T-helper 2 cell treated with Interferon-gamma antibody and Interleukin-4, amounts not matched to agents 100 ng/mL and 5 ng/mL, for 36 hours (primary cell): ENCODE data around the gene NQO2. TPM values are rescaled to one million over a fixed set of nuclear protein-coding genes. Genes with fewer than 3 reads are reported as not detected.

Experiments used
- intact Hi-C: fragments of 100-400 bp; cut with micrococcal nuclease; formaldehyde crosslinking; loops from one replicate; pipeline ENCODE4 v1.15.1; 2023
- total RNA-seq: library from RNA; stranded (reverse); gene quantifications from 2 replicates; pipeline ENCODE4 v1.2.3, GENCODE V29; 2022

The NQO2 gene
- total RNA-seq, 1 donor from 2014 or later = 42.4 TPM

DNA sequence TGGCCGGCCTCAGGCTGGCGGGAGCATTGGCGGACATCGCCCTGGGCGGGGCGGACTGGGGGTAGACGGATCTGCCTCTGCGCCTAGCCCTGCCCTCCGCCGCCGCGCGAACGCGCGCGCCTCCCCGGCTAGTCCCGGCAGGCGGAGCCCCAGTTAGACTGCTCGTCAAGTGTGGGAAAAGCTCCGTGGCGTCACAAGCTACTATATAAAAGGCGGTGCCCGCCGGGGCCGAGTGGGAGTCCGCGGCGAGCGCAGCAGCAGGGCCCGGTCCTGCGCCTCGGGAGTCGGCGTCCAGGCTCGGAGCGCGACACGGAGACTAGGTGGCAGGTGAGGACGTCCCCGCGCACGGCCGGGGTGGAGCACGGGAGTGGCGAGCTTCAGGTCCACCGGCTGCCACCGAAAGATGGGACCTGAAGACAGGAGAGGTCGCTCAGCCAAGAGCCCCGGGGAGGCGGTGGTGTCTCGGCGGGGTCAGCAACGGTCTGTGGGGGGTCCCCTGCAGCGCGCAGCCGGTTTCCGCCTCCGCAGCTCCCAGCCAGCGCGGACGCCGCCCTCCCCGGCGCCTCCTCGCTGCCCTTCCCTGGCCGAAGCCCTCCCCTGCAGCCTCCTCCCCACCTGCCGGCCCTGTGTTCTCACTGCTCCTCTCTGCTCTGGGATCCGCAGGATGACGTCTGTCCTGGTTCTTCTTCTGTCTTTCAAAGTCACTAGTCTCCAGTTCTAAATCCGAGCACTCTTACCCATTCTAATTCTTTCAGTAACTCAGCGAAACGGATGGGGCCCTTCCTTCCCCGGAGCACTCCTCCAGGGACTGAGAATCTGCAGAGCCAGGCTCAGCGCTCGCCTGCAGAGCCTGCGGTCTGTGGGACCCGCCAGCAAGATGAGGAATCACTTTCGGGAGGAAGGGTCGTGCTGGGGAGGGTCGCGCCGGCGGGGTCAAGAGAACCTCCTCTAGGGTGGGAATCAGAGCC is 64.3 kb downstream of the NQO2 start:
- intact Hi-C loops = loop anchor here (5.0 kb wide), 1 partner anchor 272 kb away; no protein-coding TSS in a partner anchor

GRCh38 chr6:3068329-3069214 is 68.9 kb downstream of the NQO2 start, which contains the start of gene RIPK1:
Gene RIPK1 (plus strand): TSS chr6:3068494. CDS start chr6:3076824, 8,330 bp downstream.
- intact Hi-C loops = loop anchor here (1.0 to 5.0 kb wide), 13 partner anchors 16 to 1066 kb away; partner anchors contain the start of genes BPHL, ECI2, NQO2 and PSMG4

Other genes with a start within 250 kb of the NQO2 start
- gene MYLK4, start 249.0 kb upstream of the NQO2 start, total RNA-seq = 0.30 and 0.36 TPM in 2 replicates
- gene WRNIP1, start 234.5 kb upstream of the NQO2 start, total RNA-seq = 45.2 and 47.4 TPM in 2 replicates
- 67.0 and 67.4 TPM in 2 replicates for gene SERPINB1, start 158.0 kb upstream of the NQO2 start, total RNA-seq
- gene SERPINB9, start 96.6 kb upstream of the NQO2 start, total RNA-seq = 32.1 and 33.4 TPM in 2 replicates
- gene SERPINB6, start 28.3 kb upstream of the NQO2 start, total RNA-seq = 31.8 and 32.3 TPM in 2 replicates
- 29.9 and 30.5 TPM in 2 replicates for gene RIPK1, start 68.6 kb downstream of the NQO2 start, total RNA-seq
- gene BPHL, start 118.8 kb downstream of the NQO2 start, total RNA-seq = 7.7 and 8.6 TPM in 2 replicates
- 1.8 and 2.6 TPM in 2 replicates for gene TUBB2A, start 157.7 kb downstream of the NQO2 start, total RNA-seq
- gene TUBB2B, start 227.8 kb downstream of the NQO2 start, total RNA-seq = 0.30 and 0.32 TPM in 2 replicates